Measurements from ENCODE around the gene PNPLA7.

DNA sequence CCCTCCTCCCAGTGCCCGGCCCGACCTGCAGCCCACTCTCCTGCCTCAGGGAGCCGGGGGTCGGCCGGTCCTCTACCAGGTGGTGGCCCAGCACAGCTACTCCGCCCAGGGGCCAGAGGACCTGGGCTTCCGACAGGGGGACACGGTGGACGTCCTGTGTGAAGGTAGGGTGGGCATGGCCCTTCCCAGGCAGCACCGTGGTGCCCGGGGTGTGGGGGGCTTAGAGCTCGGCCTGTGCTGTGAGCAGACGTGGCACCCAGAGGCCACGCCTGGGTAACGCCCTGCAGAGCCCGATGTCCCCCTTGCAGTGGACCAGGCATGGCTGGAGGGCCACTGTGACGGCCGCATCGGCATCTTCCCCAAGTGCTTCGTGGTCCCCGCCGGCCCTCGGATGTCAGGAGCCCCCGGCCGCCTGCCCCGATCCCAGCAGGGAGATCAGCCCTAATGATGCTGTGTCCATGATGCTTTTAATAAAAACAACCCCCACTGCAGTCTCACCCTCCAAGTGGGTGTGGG, 116.2 kb downstream of the PNPLA7 start:
- TF ChIP-seq, protein P1, sequence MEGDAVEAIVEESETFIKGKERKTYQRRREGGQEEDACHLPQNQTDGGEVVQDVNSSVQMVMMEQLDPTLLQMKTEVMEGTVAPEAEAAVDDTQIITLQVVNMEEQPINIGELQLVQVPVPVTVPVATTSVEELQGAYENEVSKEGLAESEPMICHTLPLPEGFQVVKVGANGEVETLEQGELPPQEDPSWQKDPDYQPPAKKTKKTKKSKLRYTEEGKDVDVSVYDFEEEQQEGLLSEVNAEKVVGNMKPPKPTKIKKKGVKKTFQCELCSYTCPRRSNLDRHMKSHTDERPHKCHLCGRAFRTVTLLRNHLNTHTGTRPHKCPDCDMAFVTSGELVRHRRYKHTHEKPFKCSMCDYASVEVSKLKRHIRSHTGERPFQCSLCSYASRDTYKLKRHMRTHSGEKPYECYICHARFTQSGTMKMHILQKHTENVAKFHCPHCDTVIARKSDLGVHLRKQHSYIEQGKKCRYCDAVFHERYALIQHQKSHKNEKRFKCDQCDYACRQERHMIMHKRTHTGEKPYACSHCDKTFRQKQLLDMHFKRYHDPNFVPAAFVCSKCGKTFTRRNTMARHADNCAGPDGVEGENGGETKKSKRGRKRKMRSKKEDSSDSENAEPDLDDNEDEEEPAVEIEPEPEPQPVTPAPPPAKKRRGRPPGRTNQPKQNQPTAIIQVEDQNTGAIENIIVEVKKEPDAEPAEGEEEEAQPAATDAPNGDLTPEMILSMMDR (CRISPR knock-in tag; IDR thresholded peaks at IDR 0.05) = no peak
- TF ChIP-seq JUN (CRISPR knock-in tag; IDR thresholded peaks at IDR 0.05) = no peak
- no peak for TF ChIP-seq YY1 (IDR thresholded peaks at IDR 0.05; ENCODE audit: insufficient read depth, insufficient replicate concordance, low read depth, low read length)
- no peak for TF ChIP-seq ZNF772 (CRISPR knock-in tag; IDR thresholded peaks at IDR 0.05)
- no peak for TF ChIP-seq PHB2 (IDR thresholded peaks at IDR 0.05; ENCODE audit: partially characterized antibody)
- TF ChIP-seq, protein P2, sequence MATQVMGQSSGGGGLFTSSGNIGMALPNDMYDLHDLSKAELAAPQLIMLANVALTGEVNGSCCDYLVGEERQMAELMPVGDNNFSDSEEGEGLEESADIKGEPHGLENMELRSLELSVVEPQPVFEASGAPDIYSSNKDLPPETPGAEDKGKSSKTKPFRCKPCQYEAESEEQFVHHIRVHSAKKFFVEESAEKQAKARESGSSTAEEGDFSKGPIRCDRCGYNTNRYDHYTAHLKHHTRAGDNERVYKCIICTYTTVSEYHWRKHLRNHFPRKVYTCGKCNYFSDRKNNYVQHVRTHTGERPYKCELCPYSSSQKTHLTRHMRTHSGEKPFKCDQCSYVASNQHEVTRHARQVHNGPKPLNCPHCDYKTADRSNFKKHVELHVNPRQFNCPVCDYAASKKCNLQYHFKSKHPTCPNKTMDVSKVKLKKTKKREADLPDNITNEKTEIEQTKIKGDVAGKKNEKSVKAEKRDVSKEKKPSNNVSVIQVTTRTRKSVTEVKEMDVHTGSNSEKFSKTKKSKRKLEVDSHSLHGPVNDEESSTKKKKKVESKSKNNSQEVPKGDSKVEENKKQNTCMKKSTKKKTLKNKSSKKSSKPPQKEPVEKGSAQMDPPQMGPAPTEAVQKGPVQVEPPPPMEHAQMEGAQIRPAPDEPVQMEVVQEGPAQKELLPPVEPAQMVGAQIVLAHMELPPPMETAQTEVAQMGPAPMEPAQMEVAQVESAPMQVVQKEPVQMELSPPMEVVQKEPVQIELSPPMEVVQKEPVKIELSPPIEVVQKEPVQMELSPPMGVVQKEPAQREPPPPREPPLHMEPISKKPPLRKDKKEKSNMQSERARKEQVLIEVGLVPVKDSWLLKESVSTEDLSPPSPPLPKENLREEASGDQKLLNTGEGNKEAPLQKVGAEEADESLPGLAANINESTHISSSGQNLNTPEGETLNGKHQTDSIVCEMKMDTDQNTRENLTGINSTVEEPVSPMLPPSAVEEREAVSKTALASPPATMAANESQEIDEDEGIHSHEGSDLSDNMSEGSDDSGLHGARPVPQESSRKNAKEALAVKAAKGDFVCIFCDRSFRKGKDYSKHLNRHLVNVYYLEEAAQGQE (IDR thresholded peaks at IDR 0.05; ENCODE audit: borderline replicate concordance in 1 of 2, low read depth in 1 of 2, low read length in 2 of 2) = no peak
- no peak for TF ChIP-seq MEIS1 (CRISPR knock-in tag; IDR thresholded peaks at IDR 0.05; ENCODE audit: borderline replicate concordance)
- no peak for TF ChIP-seq ZNF292 (CRISPR knock-in tag; IDR thresholded peaks at IDR 0.05; ENCODE audit: borderline replicate concordance, low read depth)
- TF ChIP-seq IRF2 (CRISPR knock-in tag; IDR thresholded peaks at IDR 0.05) = no peak
- no peak for TF ChIP-seq ZNF274 (CRISPR knock-in tag; IDR thresholded peaks at IDR 0.05)

Data from HepG2 (cell line).